Testis (tissue), 2 donors: ENCODE measurements around the gene DCST2.

Experiments
- CTCF ChIP-seq, 3 experiments: fragments of 450-650 bp in 2 of 3; fragments of 200-600 bp in 1 of 3; sonication (generic) in 1 of 3; IDR thresholded peaks; one replicate each; pipeline ENCODE4 v1.5.1; 2016 to 2019; ENCODE audit warnings: antibody characterized with exemption in 3 of 3, mild to moderate bottlenecking in 2 of 3, moderate library complexity in 1 of 3
- POLR2A ChIP-seq: fragments of 450-650 bp; IDR thresholded peaks from one replicate; pipeline ENCODE4 v1.6.1; 2017; ENCODE audit warnings: antibody characterized with exemption, mild to moderate bottlenecking, moderate library complexity

GRCh38 chr1:154982897-154983648 lies 50.5 kb downstream of the DCST2 start, which contains the start of gene FLAD1:
- TF ChIP-seq CTCF (IDR thresholded peaks at IDR 0.05) = peak in 2 of 3 experiments; percentile 21 to 37
- no peak for TF ChIP-seq POLR2A
